NT2/D1 (cell line): ENCODE measurements around the gene FIP1L1.

ENCODE experiments used
- DNase-seq: peaks from one replicate; pipeline ENCODE4 v3.0.0-alpha.2; 2011; ENCODE audit warnings: low read depth, low spot score
- H3K27me3 ChIP-seq: 2 replicates; pipeline ENCODE4 v1.6.0; 2011; ENCODE audit warnings: mild to moderate bottlenecking; ENCODE audit not compliant: insufficient read length, insufficient read depth
- H3K36me3 ChIP-seq: 2 replicates; pipeline ENCODE4 v1.6.1; 2011; ENCODE audit warnings: mild to moderate bottlenecking, low read length, mixed read lengths; ENCODE audit not compliant: insufficient read depth, insufficient read length
- H3K4me1 ChIP-seq: 2 replicates; pipeline ENCODE4 v1.5.1; 2011; ENCODE audit not compliant: insufficient read depth, insufficient read length
- H3K4me3 ChIP-seq: 2 replicates; pipeline ENCODE4 v1.5.1; 2011; ENCODE audit warnings: low read depth; ENCODE audit not compliant: insufficient read length
- H3K9ac ChIP-seq: 2 replicates; pipeline ENCODE4 v1.6.0; 2011; ENCODE audit warnings: low read depth; ENCODE audit not compliant: insufficient read length
- H3K9me3 ChIP-seq: 2 replicates; pipeline ENCODE4 v1.5.1; 2011; ENCODE audit warnings: mild to moderate bottlenecking, low read length; ENCODE audit not compliant: insufficient read depth
- SUZ12 ChIP-seq: IDR thresholded peaks from 2 replicates; pipeline ENCODE4 v1.6.1; 2011; ENCODE audit not compliant: insufficient read length, insufficient read depth; ENCODE audit errors: extremely low read depth
- YY1 ChIP-seq: IDR thresholded peaks from 2 replicates; pipeline ENCODE4 v1.6.1; 2011; ENCODE audit not compliant: insufficient read length, insufficient read depth
- ZNF274 ChIP-seq: IDR thresholded peaks from 2 replicates; pipeline ENCODE4 v1.6.1; 2011; ENCODE audit warnings: mild to moderate bottlenecking, low read depth, low read length

FIP1L1 gene

GRCh38 chr4:53484911-53485657 lies 107.6 kb downstream of the FIP1L1 start:
- TF ChIP-seq ZNF274 (no peak), SUZ12 (no peak), YY1 (no peak)

GRCh38 chr4:53485658-53486040 lies 108.2 kb downstream of the FIP1L1 start:
- DNase-seq, result no peak
- Histone ChIP-seq H3K9me3 (no peaks in the 10 kb centered on the region), H3K27me3 (no peaks in the 10 kb centered on the region), H3K36me3 (no peaks in the 10 kb centered on the region), H3K4me1 (no peaks in the 10 kb centered on the region), H3K4me3 (no peak overlapping the region), H3K9ac (no peak overlapping the region)
- TF ChIP-seq SUZ12, result no peak
- TF ChIP-seq ZNF274, result no peak
- no peak for TF ChIP-seq YY1

More at GRCh38 chr4:53484911-53485657, 107.6 kb downstream of the FIP1L1 start:
- DNase-seq, result no peak
- Histone ChIP-seq H3K36me3 (no peaks in the 10 kb centered on the region), H3K27me3 (no peaks in the 10 kb centered on the region), H3K9me3 (no peaks in the 10 kb centered on the region), H3K4me1 (no peaks in the 10 kb centered on the region), H3K9ac (no peak overlapping the region), H3K4me3 (no peak overlapping the region)

DNA sequence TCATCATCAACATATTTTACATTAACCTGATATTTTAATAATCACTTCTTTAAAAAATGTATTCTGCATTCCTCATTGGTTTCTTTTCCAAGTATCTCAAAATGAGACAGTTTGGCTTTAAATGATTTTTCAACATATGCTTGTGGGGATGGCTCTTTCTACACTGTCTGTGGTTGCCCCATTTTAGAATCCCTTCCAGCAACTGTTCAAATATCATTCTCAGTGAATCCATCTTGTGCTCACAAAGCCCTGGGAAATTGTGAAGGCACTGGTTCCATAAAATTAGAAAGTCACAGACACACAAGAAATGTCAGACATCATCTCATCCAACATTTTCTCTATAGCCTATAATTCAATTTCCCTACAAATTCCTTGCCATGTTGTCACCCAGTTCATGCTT lies 110.3 kb downstream of the FIP1L1 start:
- Histone ChIP-seq H3K4me3 (no peak overlapping the region), H3K36me3 (no peaks in the 10 kb centered on the region), H3K27me3 (no peaks in the 10 kb centered on the region), H3K4me1 (no peaks in the 10 kb centered on the region), H3K9me3 (no peaks in the 10 kb centered on the region), H3K9ac (no peak overlapping the region)
- TF ChIP-seq SUZ12 (no peak), YY1 (no peak), ZNF274 (no peak)
- no peak for DNase-seq

GRCh38 chr4:53489279-53489889 lies 111.9 kb downstream of the FIP1L1 start:
- Histone ChIP-seq H3K4me1 (no peaks in the 10 kb centered on the region), H3K36me3 (no peaks in the 10 kb centered on the region), H3K9me3 (no peaks in the 10 kb centered on the region), H3K27me3 (no peaks in the 10 kb centered on the region), H3K4me3 (no peak overlapping the region), H3K9ac (no peak overlapping the region)
- DNase-seq, result no peak
- TF ChIP-seq YY1 (no peak), ZNF274 (no peak), SUZ12 (no peak)

DNA sequence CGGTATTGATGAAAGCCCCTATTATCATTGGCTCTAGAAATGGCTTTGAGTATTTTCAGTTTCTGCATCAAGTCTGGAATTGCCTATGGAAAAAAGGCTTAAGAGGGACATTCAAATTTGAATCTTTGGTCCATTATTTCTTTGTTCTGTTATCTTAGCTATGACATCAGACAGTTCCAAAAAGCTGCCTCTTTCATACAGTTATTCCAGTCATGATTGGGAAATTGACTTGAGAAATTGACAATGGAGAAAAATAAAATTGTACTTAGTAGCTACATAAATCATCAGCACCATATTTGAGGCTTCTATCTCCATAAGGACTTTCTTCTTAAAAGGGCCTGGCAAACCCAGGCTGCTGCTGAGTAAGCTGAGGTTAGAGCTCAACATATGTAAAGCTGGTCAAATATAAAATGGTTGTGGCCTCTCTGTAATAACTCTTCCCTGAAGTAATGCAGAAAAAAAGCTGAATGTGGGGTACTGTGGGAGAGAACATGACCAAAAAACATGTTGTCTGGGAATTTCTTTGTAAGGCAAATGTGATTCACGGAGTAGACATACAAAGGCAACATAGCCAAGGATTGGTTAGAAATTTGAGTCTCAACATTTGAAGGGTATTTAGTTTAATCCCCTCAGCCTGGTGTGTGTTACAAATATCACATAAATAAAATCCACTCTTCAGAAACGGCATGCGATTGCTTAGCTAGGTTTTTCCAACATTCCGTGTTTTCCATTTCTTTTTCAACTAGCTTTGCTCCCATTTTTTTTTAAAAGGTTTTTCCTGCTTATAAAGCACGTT lies 112.9 kb downstream of the FIP1L1 start:
- Histone ChIP-seq H3K27me3 (no peaks in the 10 kb centered on the region), H3K9ac (no peak overlapping the region), H3K36me3 (no peaks in the 10 kb centered on the region), H3K9me3 (no peaks in the 10 kb centered on the region), H3K4me3 (no peak overlapping the region), H3K4me1 (no peaks in the 10 kb centered on the region)
- DNase-seq, result no peak
- TF ChIP-seq ZNF274, result no peak
- no peak for TF ChIP-seq YY1
- TF ChIP-seq SUZ12, result no peak

GRCh38 chr4:53490965-53491622 lies 113.7 kb downstream of the FIP1L1 start:
- no peaks in the 10 kb centered on the region for H3K36me3 ChIP-seq
- H3K9me3 ChIP-seq, result no peaks in the 10 kb centered on the region
- no peaks in the 10 kb centered on the region for H3K4me1 ChIP-seq
- H3K27me3 ChIP-seq, result no peaks in the 10 kb centered on the region
- H3K4me3 ChIP-seq, result no peak overlapping the region
- DNase-seq, result peak; percentile 8
- no peak for TF ChIP-seq SUZ12
- no peak overlapping the region for H3K9ac ChIP-seq

GRCh38 chr4:53494851-53495250 lies 117.4 kb downstream of the FIP1L1 start:
- no peaks in the 10 kb centered on the region for H3K4me1 ChIP-seq
- no peaks in the 10 kb centered on the region for H3K36me3 ChIP-seq
- H3K9ac ChIP-seq, result no peak overlapping the region
- H3K4me3 ChIP-seq, result no peak overlapping the region
- TF ChIP-seq ZNF274 (no peak), YY1 (no peak), SUZ12 (no peak)
- H3K27me3 ChIP-seq, result no peaks in the 10 kb centered on the region
- no peak for DNase-seq
- H3K9me3 ChIP-seq, result no peaks in the 10 kb centered on the region
